ENCODE data around the gene OSMR.

DNA sequence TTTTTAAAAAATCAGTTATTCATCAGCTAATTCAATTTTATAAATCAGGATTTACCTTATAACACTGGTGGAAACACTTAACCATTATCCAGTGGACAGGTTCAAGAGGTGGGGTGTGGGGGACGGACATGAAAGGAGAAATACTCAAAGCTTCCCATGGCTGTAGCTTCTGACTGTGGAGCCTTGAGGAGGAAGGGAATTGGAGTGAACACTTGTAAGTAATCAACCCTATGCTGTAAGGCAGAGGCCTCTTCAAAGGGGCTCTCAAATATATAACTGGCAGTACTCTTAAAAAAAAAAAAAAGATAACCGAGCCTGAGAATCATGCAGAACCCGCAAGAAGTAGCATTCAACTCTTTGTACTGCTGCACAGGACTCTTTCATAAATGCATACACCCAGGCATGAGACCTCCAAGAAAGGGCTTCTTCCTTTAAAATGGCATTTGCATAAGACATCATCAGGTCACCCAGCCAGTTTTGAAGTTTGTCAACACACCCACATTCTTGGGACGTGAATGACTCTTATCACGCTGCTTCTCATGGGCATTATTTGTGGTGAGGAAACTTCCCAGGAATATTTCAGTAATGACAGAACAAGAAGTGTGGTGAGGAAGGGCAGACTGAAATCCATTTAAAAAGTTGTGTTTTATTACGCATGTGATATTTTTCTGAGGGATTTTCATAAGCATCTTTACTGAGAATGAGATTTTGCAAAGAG lies 8.1 kb downstream of the OSMR start:
- no peak for TF ChIP-seq TAF1 (IDR thresholded peaks at IDR 0.05; ENCODE audit: borderline replicate concordance, low read depth, low read length)
- TF ChIP-seq, protein P1, sequence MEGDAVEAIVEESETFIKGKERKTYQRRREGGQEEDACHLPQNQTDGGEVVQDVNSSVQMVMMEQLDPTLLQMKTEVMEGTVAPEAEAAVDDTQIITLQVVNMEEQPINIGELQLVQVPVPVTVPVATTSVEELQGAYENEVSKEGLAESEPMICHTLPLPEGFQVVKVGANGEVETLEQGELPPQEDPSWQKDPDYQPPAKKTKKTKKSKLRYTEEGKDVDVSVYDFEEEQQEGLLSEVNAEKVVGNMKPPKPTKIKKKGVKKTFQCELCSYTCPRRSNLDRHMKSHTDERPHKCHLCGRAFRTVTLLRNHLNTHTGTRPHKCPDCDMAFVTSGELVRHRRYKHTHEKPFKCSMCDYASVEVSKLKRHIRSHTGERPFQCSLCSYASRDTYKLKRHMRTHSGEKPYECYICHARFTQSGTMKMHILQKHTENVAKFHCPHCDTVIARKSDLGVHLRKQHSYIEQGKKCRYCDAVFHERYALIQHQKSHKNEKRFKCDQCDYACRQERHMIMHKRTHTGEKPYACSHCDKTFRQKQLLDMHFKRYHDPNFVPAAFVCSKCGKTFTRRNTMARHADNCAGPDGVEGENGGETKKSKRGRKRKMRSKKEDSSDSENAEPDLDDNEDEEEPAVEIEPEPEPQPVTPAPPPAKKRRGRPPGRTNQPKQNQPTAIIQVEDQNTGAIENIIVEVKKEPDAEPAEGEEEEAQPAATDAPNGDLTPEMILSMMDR (IDR thresholded peaks at IDR 0.05) = no peak
- TF ChIP-seq, protein P2, sequence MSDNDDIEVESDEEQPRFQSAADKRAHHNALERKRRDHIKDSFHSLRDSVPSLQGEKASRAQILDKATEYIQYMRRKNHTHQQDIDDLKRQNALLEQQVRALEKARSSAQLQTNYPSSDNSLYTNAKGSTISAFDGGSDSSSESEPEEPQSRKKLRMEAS (IDR thresholded peaks at IDR 0.05; ENCODE audit: low read depth) = no peak
- no peak for TF ChIP-seq EZH2phosphoT487 (IDR thresholded peaks at IDR 0.05; ENCODE audit: borderline replicate concordance, low read depth)
- TF ChIP-seq JUND (IDR thresholded peaks at IDR 0.05) = no peak
- no peak for TF ChIP-seq YY1 (IDR thresholded peaks at IDR 0.05; ENCODE audit: low read depth)
- no peak for TF ChIP-seq POLR2AphosphoS5 (IDR thresholded peaks at IDR 0.05; ENCODE audit: low read depth, low read length)
- TF ChIP-seq ELF1 (IDR thresholded peaks at IDR 0.05) = no peak

Measured in SK-N-SH (cell line).